GM18873 (cell line): Measurements from ENCODE around the gene TENT5C.

Experiments used
- ATAC-seq: cut with Tn5 transposase; IDR thresholded peaks from one replicate; pipeline ENCODE4 v1.9.1; 2021; ENCODE audit warnings: mild to moderate bottlenecking, moderate library complexity, moderate number of reproducible peaks; ENCODE audit not compliant: unreplicated experiment, low FRiP score

Gene TENT5C

DNA sequence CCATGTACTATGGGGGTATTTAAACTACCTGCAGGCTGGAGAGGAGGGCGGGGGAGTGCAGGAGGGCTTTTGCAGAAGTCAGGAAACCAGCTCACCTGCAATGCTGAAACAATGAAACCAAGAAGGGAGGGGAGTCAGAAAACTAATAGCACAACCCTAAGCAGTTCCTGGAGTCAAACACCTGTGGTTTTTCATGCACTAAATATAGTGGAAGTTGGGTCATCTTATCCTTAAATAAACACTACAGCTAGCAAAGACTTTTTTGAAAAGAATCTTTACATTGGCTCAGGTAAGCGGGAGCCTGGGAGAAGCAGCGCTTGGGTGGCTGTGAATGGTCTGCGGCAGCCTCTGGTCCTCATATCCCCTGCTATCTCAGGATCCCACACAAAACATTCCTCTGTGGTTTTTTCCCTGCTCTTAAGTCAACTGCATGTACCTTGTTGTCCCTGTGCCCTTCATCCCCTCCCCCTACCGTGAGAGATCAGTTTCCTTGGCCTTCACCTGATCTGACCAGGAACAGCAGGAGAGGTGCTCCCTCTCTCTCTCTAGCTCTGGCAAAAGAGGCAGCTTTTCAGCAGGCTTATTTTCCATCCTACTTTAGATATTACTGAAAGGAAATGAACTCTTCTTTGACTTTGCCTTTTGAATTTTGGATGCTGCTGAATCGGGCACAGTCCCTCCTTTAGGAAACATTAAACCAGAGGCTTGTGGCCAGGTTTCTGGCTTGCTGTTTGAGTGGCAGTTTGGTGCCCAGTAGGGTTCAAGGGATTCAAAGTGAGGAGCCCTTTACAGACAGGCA lies 26.6 kb downstream of the TENT5C start:
- ATAC-seq: no peak

DNA sequence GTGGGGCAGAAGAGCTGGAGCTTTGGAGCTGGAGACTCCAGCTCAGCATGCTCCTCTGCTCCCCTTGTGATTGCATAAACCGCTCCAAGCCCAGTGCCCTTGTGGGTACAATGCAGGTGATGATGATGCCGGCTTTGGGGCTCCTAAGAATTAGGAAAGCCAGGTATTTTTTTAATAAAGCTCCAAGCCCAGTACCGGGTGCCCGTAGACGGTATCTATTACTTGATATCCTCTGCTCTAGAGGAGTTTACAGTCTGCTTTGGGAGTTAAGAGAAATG lies 27.2 kb downstream of the TENT5C start:
- no peak for ATAC-seq

DNA sequence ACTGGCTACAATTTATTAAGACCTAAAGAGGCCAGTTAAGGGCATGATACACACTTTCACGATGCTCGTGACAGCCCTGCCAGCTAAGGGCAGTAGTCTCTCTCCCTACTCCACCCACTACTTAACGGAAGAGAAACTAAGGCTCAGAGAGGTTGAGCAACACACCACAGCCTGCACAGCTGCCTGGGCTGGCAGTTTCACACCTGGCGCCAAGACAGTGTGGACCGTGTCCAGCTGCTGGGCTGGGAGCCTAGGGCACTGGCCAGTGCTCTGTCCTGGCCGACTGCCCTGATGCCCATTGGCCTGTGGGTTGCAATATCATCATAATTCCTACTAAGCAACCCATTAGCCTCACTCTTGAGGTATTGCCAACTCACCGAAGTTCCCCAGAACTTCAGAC lies 27.6 kb downstream of the TENT5C start:
- no peak for ATAC-seq

DNA sequence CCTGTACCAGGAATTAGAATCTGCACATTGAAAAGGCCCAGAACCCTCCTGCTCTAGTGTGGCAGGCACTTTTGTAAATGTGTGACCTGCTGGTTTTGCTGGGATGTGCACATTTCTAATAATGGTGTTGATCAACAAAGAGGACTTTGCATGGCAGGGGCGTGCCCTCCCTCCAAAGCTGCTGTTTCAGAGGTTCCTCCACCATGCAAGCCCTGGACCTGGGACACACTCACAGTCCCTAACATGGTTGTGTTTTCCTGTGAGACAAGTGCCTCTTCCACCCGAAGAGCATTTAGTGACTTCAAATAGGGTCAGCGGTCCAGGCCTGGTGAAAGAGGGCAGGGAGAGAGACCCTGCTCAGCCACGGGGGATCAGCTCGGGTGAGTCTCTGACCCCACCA lies 28.1 kb downstream of the TENT5C start:
- no peak for ATAC-seq

DNA sequence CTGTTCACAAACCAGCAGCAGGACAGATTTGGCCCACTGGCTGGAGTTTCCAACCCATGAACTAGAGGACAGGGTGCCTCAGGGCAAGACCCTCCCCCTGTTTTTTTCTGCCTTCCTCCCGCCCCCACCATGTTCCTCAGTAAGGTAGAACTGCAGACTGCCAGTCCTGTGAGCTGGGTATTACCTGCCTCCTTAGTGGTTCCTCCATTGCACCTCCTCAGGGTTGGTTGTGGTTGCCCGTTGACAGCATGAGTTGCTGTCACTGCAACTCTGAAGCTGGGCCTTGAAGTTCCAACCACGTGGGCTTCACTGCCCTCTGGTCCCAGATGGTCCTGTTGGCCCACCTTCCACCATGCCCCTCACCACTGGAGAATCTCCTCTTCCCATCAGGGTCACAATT lies 28.8 kb downstream of the TENT5C start:
- ATAC-seq: no peak

DNA sequence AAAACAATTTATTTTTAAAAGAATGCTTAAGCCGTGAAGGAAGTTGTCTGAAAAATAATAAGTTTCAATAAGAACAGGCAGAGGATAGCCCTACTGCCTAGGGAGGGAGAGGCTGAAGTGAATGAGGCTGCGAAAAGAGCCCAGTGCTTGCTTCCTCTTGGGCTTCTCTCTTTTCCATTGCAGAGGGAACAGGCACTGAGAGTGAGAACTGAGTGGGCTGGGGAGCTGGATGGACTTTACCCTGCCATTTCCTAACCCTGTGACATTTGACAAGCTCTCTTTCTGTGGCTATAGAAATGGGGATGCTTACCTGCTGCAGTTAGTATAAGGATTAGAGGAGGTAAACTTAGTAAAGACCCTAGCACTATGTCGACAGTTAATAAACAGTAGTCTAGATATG lies 30.0 kb downstream of the TENT5C start:
- no peak for ATAC-seq

DNA sequence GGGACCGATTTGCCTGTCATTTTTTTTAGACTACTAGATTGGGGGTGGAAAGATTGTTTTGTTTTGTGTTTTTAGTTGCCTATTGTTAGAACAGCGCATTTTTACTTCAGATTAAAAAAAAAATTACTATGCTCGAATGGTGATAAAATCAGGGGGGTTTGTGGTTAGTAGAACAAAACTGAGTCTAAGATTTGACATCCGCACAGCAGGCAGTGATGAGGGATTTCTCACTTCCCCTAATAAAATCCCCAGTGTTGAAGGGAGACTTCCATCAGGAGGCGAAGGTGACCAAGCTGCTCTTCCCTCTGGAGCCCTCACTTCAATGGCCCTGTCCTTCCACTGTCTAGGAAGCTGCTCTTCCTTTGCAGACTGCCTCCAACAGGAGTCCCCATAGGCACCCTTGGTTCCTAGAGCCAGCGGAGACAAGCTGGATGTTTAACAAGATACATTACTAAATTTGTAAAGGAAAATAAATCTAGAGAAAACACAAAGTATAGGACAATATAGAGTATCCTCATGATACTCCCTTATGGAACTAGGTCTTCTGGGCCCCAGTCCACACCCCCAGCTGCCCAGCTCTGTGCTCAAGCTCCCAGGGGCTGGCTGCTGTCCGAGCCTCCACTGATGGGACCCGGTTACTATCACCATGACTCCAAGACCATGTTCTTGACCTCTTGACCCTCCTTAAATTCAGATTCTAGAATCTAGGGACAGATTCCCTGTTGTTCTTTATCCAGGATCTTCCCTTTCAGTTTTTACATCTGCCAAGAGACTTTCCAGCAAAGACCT lies 31.0 kb downstream of the TENT5C start:
- no peak for ATAC-seq

DNA sequence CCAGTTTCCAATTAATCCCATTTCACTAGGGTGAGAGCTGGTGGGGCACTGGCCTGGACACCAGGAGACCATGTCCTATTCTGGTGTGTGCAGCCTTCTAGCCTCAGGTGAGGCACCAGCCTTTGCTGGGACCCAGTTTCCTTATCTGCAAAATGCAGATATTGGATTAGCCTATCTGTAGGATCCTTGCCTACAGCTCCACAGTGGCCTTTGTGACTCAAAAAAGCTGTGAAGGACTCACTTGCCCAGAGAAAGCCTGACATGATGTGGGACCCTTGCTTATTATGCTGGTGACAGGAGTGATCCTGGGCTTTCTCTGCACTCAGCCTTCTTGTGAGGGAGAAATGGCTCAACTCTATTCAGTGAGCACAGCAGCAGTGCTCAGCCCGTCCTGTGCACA lies 32.3 kb downstream of the TENT5C start:
- ATAC-seq: no peak

DNA sequence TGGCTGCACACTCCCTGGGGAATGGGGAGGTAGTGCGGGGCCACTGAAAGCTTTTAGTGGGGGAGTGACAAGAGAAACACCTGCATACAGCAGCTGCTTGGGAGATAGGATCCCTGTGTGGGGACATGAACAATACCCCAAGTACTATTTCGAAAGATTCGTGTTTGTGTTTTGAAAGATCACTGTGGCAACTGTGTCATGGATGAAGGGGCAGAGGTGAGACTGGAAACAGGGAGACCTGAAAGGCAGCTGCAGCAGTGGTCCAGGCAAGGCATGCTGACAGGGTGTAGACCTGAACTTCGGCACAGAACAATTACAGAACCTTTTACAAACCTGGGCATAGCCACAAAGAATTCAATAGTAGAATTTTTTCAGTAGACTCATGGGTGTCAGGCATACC lies 32.9 kb downstream of the TENT5C start:
- ATAC-seq: no peak

DNA sequence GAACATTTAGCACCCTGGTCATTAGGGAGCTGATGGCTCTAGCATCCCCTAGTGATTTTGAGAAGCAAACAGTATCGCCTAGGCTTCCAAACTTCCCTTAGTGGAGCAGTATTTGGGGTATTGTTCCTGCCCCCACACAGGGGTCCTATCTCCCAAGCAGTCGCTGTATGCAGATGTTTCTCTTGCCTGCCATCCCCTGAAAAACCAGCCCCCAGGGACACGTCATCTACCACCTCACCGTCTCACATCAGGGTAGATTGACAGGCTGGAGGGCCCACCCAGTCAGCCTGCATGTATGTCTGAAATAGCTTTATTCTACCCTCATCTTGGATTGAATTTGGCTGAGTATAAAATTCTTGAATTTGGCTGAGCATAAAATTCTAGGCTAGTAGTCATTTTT lies 33.9 kb downstream of the TENT5C start:
- no peak for ATAC-seq

DNA sequence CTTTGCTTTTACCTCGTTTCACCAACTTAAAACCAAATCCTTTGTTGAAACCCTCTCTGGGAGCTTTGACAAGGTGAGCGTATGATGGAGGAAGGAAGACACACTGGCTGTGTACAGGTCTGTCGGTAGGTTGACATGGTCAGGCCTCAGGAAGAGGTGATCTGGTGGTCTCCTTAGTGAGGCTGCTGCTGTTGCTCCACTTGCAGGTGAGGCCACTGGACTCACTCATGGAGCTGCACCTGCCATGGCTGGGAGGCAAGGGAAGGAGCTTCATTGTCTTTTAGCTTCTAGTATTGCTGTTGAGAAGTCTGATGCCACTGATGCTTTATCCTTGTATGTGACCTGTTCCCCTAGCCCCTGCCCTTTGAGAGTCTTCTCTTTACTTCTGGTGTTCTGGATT lies 35.7 kb downstream of the TENT5C start:
- ATAC-seq: no peak

DNA sequence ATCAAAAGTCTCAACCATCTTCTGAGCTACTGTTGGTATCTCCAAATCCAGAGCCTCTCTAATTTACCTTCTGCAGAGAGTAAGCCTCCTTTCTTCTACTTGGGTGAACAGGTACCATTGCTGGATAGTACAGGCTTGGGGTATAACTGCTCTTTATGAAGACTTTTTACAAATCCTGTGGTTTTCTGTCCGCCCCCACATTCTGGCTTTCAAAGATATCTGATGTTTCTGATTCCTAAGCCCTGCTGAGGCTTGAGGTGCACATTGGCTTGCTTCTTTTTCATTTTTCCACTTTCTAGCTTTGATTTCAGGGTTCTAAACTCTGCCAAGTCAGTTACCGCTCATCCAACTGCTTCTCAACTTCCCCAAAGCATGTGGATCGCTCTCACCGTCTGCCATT lies 37.1 kb downstream of the TENT5C start:
- ATAC-seq: no peak

DNA sequence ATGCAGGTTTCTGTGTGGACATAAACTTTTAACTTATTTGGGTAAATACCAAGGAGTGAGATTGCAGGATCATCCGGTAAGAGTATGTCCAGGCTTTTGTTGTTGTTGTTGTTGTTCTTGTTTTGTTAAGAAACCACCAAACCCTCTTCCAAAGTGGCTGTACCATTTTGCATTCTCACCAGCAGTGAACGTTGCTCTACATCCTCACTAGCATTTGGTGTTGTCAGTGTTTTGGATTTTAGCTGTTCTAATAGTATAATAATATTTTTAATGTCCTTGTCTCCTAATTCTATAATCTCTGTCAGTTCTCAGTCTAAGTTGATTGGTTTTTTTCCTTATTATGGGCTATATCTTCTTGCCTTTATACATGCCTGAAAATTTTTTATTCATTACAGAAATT lies 37.8 kb downstream of the TENT5C start:
- ATAC-seq: no peak

DNA sequence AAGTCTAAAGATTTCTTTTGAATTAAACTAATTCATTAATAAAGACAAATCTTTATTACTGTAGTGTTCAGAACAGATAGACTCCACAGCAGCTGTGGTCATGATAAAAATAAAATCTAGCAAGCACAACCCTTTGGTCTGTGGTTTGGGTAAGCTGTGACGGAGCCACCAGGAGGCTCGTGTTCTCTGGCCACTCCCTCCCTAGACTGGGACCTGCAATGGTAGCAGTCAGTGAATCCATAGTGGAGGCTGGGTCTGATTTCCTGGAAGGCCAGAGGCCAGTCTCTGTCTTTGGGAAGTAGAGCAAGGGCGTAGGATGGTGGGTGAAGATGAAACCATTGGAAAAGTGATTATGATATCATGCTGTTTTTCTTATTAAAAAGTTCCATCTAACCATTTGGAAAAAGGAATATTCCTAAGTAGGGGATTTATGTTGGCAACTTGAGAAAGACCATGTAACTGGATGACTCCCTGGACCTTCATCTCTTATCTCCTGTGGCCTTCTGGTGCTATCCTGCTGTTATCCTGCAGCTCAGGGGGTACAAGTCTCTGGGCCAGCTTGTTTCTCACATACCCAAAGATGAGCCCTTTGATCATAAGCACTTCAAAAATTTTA lies 39.0 kb downstream of the TENT5C start:
- ATAC-seq: no peak

DNA sequence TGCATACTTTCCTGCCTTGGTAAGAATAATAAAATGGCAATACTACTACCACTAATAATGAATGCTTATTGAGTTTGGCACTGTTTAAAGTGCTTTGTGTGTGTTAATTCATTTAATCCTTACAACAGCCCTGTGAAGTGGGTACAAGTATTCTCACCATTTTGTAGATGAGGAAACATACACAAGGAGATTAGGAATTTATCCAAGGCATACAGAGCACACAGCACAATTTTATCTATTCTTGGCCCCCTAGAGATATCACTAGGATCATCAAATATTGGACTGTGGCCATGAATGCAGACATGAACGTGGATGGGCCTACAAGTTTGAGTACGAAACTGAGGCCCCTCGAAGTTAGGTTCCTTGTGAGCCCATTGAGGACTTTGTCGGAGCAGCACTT lies 39.5 kb downstream of the TENT5C start:
- ATAC-seq: no peak

DNA sequence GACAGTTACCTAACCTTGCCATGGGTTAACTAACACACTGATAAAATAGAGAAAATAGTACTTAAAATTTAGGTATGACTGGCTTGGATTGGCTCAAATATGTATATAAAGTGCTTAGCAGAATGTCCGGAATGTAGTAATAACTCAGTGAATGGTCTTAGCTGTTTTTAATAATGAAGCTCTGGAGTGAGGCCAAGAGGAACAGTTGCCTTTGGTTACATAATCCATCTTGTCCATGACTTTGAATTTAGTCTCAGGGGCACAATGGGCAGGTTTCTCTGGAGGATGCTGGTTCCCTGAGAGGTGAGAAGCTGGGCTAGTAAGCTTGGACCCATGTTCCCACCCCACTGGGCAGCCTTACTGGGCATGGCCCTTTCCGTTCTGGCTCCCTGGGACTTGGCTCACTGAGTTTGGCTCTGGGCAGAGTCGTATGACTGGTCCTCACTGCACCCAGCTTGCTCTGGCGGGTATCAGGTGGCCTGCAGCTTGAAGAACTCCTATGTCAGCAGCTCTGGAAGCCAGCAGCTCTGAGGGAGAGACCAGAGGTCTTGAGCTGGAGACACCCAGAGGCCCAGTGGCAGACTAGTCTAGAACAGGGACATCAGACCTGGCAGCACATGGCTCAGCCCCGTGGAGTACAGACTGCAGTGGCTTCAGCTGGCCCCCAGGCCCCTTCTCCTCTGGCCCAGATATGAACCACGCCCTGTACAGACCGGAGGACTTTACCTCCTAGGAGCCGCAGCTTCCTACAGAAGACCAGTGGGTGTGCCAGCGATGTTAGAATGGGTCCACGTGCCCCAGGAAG lies 40.4 kb downstream of the TENT5C start:
- ATAC-seq: no peak

DNA sequence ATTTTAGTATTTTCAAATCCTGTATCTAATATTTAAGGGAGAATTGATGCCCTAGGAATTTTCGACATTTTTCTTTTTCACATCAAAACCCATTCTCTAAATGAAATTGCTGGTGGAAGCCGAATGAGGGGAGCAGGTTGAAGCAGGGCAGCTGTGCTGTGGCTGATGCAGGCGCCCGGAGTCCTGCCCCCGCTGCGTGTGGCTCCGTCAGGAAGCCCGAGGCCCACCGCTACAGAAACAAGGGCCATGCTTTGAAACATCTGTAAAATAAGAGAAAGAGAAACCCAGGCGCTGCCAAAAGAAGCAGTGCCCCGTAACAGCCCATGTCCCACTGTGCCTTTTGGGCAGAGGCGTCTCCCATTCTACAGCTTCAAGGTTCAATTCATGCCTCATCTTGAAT lies 41.1 kb downstream of the TENT5C start:
- ATAC-seq: no peak

DNA sequence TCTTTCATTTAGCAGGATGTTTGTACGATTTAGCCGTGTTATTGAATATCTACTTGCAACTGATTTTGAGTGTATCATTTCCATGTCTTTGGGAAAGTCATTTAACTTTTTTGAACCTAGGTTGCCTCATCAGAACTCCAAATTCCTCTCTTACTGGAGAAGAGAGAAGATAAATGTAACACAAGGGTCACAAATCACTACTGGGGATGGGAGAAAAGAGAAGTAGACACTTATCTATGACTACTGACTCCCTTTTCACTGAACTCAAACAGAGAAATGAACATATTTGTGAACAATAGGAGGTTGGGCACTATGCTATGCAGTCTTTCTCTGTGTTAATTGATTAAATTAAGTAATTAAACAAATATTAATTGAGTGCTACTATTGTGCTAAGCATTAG lies 42.2 kb downstream of the TENT5C start:
- ATAC-seq: no peak

DNA sequence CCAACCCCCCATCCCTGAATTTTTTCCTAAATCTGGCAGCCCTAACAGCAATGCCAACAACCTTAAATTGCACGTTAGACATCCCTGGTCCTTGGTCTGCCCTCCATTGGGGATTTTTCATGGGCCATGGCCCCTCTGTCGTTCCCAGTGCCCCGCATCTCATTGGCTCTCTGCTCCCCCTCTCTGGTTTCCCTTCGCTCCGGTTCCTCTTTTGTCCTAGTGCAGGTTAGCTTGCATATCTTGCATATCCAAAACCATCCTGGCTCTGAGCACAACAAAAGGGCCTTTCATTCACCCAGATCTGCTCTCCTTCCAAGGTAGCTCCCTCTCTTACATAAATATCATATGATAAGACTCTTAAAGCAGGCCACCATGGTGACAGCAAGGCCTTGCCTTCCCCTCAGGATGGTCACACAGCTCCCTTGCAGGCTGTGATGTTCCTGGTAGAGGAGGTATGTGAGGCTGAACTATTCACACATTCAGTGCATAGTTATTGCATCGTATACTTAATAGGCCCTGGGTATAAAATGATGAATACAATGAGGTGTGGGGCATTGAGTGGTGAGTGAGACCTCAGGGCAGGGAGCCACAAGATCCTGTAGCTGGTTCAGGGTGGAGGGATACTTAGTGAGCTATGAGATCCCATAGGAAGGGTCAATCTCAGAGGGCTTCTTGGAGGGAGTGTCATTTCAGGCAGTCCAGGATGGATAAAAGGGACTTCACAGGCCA lies 45.2 kb downstream of the TENT5C start:
- no peak for ATAC-seq

DNA sequence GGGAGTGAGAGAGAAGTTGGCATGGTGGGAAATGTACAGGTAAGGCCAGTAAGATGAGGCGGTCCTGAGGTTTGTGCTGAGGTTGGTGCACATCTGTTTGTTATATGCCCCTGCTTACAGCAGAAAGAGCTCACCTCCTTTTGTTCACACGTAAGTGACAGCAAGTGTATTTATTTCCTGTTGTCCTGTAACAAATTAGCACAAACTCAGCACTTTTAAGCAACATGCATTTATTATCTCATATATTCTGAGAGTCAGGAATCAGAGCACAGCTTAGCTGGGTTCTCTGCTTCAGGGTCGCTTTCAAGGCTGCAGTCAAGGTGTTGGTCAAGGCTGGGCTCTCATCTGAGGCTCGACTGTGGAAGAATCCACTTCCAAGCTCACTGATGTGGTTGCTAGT lies 45.8 kb downstream of the TENT5C start:
- ATAC-seq: no peak
